Mesothelial cell of epicardium (in vitro differentiated cells): ENCODE measurements around the gene RNFT2. TPM values are rescaled to one million over a fixed set of nuclear protein-coding genes. Genes with fewer than 3 reads are reported as not detected.

Experiments
- DNase-seq, 2 experiments: peaks; one replicate each; pipeline ENCODE4 v3.0.0; 2021; ENCODE audit warnings: low spot score in 2 of 2; ENCODE audit not compliant: unreplicated experiment in 2 of 2
- H3K27ac Mint-ChIP-seq: 2 replicates; pipeline ENCODE4 v1.8.0; 2021; ENCODE audit warnings: mixed read lengths
- H3K27me3 Mint-ChIP-seq: 2 replicates; pipeline ENCODE4 v1.8.0; 2021; ENCODE audit warnings: low read depth, mixed read lengths
- H3K36me3 Mint-ChIP-seq: 2 replicates; pipeline ENCODE4 v1.8.0; 2021; ENCODE audit warnings: mixed read lengths
- H3K4me1 Mint-ChIP-seq: 2 replicates; pipeline ENCODE4 v1.8.0; 2021; ENCODE audit warnings: mixed read lengths
- H3K4me3 Mint-ChIP-seq: 2 replicates; pipeline ENCODE4 v1.8.0; 2021; ENCODE audit warnings: mild to moderate bottlenecking, moderate library complexity, mixed read lengths
- H3K9me3 Mint-ChIP-seq: 2 replicates; pipeline ENCODE4 v1.8.0; 2021; ENCODE audit warnings: mixed read lengths
- CTCF ChIP-seq: fragments of 200-600 bp; sonication (generic); IDR thresholded peaks from one replicate; pipeline ENCODE4 v1.5.0; 2021; ENCODE audit warnings: antibody characterized with exemption; ENCODE audit not compliant: unreplicated experiment
- total RNA-seq: library from RNA; stranded (reverse); gene quantifications from 3 replicates; pipeline ENCODE4 v1.2.1, GENCODE V29; 2021

The RNFT2 gene
- total RNA-seq, 1 donor from 2014 or later = 27.7 TPM

DNA sequence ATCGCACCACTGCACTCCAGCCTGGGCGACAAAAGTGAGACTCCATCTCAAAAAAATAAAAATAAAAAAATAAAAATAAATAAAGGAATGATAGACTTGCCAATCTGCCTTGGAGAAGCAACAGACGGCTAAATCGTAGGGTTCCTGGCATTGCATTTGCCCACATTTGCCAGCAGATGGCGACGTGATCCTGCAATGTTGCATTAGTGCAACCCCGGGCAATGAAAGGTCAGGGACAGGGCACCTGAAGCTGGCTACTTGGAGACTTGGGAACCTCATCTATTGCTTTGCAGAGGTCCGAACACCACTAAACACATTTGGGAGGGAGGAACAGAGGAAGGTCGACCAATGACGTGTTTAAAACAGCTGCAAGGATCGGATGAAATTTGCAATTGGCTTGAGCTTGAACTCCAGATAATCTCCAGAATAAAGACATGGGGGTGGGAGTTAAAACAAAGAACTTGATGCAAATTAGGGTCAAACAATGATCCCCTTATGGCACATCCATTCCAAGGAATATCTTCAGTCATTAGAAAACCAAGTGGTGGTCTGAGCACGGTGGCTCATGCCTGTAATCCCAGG lies 34.8 kb upstream of the RNFT2 start:
- Mint-ChIP-seq H3K9me3 (no peaks in the 10 kb centered on the region), H3K27me3 (no peaks in the 10 kb centered on the region), H3K36me3 (no peaks in the 10 kb centered on the region), H3K4me3 (no peak overlapping the region), H3K4me1 (peaks cover 7% of the 10 kb centered on the region), H3K27ac (no peak overlapping the region)
- DNase-seq = peak in 1 of 2 experiments; percentile 69
- TF ChIP-seq CTCF = peak; percentile 89

GRCh38 chr12:116707751-116708150 lies 30.4 kb upstream of the RNFT2 start:
- DNase-seq = no peak
- Mint-ChIP-seq H3K4me1 (peaks cover 20% of the 10 kb centered on the region), H3K36me3 (no peaks in the 10 kb centered on the region), H3K27me3 (peaks cover 23% of the 10 kb centered on the region), H3K9me3 (no peaks in the 10 kb centered on the region), H3K4me3 (no peak overlapping the region), H3K27ac (no peak overlapping the region)
- no peak for TF ChIP-seq CTCF

- Mint-ChIP-seq H3K27ac (no peak overlapping the region), H3K9me3 (no peaks in the 10 kb centered on the region), H3K4me1 (peaks cover 24% of the 10 kb centered on the region), H3K4me3 (peak overlapping the region; percentile 1), H3K36me3 (no peaks in the 10 kb centered on the region), H3K27me3 (peaks cover 23% of the 10 kb centered on the region)
- no peak for DNase-seq
- TF ChIP-seq CTCF = peak; percentile 36
Observed at GRCh38 chr12:116708826-116709756, 29.0 kb upstream of the RNFT2 start.

DNA sequence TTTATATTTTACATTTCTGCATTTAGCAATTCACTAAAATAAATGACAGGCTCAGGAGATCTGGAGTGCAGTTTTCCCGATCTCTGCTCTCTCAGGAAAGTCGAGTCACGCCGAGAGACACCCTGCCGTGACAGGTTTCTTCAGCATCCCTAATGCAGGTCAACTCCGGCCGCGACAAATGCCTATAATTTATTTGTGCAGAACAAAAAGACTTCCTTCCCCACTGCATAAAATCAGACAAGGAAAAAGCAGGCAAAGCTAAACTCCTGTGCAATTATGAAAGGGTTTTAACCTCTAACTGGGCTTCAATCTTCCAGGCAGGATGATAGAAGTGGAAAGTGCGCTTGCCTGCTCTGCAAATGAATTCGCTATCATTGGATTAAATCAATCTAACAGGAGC lies 28.3 kb upstream of the RNFT2 start:
- Mint-ChIP-seq H3K27ac (no peak overlapping the region), H3K4me3 (no peak overlapping the region), H3K4me1 (peaks cover 24% of the 10 kb centered on the region), H3K36me3 (no peaks in the 10 kb centered on the region), H3K27me3 (peaks cover 23% of the 10 kb centered on the region), H3K9me3 (no peaks in the 10 kb centered on the region)
- DNase-seq = no peak
- no peak for TF ChIP-seq CTCF

DNA sequence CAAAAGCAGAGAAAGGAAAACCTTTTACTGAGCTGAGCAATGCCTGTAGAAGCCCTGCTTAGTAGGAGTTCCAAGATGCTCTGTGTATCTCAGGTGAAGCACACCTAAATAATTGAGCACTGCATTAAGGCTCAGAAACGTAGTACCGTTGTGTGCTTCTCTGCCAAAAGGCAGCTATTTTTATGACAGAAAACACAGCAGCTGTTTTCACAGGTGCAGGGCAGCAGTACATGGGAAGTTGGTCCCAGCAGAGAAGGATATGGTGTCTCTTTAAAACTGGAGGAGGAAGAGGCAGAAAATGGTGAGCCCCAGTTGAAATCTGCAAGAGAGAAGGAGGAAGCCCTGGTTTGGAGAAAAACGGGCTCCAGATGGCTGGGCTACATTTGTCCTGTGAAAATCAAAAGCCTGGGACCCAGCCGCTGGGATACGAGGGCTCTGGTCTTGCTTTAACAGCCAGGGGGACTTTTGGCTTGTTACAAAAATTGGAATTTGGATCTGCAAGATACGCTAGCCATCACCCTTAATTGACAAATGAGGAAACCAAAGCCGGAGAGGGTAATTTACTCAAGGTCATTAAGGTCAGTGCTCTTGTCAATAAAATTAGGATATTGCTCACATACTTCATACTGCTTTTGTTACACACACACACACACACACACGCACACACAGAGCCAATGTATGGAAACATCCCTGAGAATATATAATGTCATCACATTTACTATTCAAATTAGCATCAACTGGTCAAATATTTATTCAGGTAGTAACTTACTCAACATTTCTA lies 27.6 kb upstream of the RNFT2 start:
- Mint-ChIP-seq H3K27me3 (peaks cover 23% of the 10 kb centered on the region), H3K27ac (no peak overlapping the region), H3K4me3 (no peak overlapping the region), H3K9me3 (no peaks in the 10 kb centered on the region), H3K36me3 (no peaks in the 10 kb centered on the region), H3K4me1 (peaks cover 24% of the 10 kb centered on the region)
- TF ChIP-seq CTCF = no peak
- DNase-seq = no peak
